WTC11 (cell line): ENCODE measurements around the gene LRP10.

ENCODE experiments used
- ATF1 ChIP-seq: sonication (generic); formaldehyde crosslinking; IDR thresholded peaks from 2 replicates; pipeline ENCODE4 v1.8.1; 2023; ENCODE audit warnings: mild to moderate bottlenecking, moderate library complexity, missing genetic modification reagents
- FOXK1 ChIP-seq: sonication (generic); formaldehyde crosslinking; IDR thresholded peaks from 2 replicates; pipeline ENCODE4 v1.8.0; 2022; ENCODE audit warnings: mild to moderate bottlenecking, moderate library complexity, missing genetic modification reagents
- GABPB1 ChIP-seq: sonication (generic); formaldehyde crosslinking; IDR thresholded peaks from 2 replicates; pipeline ENCODE4 v1.8.1; 2023; ENCODE audit warnings: mild to moderate bottlenecking, missing genetic modification reagents
- NFYB ChIP-seq: sonication (generic); formaldehyde crosslinking; conservative IDR thresholded peaks from 2 replicates; pipeline ENCODE4 v1.8.0; 2022; ENCODE audit warnings: low read depth, missing genetic modification reagents
- NR2C2 ChIP-seq: sonication (generic); formaldehyde crosslinking; IDR thresholded peaks from 2 replicates; pipeline ENCODE4 v1.8.0; 2022; ENCODE audit warnings: mild to moderate bottlenecking, missing genetic modification reagents
- SP1 ChIP-seq: sonication (generic); formaldehyde crosslinking; conservative IDR thresholded peaks from 2 replicates; pipeline ENCODE4 v1.8.1; 2022; ENCODE audit warnings: missing genetic modification reagents
- TEAD1 ChIP-seq: sonication (generic); formaldehyde crosslinking; IDR thresholded peaks from 2 replicates; pipeline ENCODE4 v1.8.0; 2022; ENCODE audit warnings: mild to moderate bottlenecking, missing genetic modification reagents
- TEAD4 ChIP-seq: sonication (generic); formaldehyde crosslinking; IDR thresholded peaks from 2 replicates; pipeline ENCODE4 v1.8.0; 2022; ENCODE audit warnings: mild to moderate bottlenecking, missing genetic modification reagents
- TF ChIP-seq, protein P1 (sequence below): fragments of 200-600 bp; IDR thresholded peaks from 2 replicates; pipeline ENCODE4 v1.8.0; 2022; ENCODE audit warnings: antibody characterized with exemption
- TF ChIP-seq, protein P2 (sequence below): sonication (generic); formaldehyde crosslinking; IDR thresholded peaks from 2 replicates; pipeline ENCODE4 v1.8.1; 2023; ENCODE audit warnings: mild to moderate bottlenecking, missing genetic modification reagents, moderate library complexity
- TF ChIP-seq, protein P3 (sequence below): sonication (generic); formaldehyde crosslinking; IDR thresholded peaks from 2 replicates; pipeline ENCODE4 v1.8.0; 2022; ENCODE audit warnings: mild to moderate bottlenecking, missing genetic modification reagents
- TF ChIP-seq, protein P4 (sequence below): sonication (generic); formaldehyde crosslinking; IDR thresholded peaks from 2 replicates; pipeline ENCODE4 v1.8.1; 2023; ENCODE audit warnings: mild to moderate bottlenecking, missing genetic modification reagents
- TF ChIP-seq, protein P5 (sequence below): sonication (generic); formaldehyde crosslinking; conservative IDR thresholded peaks from 2 replicates; pipeline ENCODE4 v1.8.1; 2022; ENCODE audit warnings: mild to moderate bottlenecking, missing genetic modification reagents

DNA sequence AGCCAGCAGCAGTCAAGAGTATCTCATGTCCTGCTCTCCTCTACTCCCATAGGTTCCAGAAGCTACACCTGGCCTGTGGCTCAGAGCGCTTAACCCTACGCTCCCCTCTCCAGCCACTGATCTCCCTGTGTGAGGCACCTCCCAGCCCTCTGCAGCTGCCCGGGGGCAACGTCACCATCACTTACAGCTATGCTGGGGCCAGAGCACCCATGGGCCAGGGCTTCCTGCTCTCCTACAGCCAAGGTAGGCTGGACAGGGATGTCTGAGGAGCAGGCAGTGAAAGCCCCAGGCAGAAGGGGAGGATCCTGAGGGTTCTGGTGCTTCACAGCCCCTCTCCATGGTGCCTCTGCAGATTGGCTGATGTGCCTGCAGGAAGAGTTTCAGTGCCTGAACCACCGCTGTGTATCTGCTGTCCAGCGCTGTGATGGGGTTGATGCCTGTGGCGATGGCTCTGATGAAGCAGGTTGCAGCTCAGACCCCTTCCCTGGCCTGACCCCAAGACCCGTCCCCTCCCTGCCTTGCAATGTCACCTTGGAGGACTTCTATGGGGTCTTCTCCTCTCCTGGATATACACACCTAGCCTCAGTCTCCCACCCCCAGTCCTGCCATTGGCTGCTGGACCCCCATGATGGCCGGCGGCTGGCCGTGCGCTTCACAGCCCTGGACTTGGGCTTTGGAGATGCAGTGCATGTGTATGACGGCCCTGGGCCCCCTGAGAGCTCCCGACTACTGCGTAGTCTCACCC lies 3.6 kb downstream of the LRP10 start:
- TF ChIP-seq, protein P1, sequence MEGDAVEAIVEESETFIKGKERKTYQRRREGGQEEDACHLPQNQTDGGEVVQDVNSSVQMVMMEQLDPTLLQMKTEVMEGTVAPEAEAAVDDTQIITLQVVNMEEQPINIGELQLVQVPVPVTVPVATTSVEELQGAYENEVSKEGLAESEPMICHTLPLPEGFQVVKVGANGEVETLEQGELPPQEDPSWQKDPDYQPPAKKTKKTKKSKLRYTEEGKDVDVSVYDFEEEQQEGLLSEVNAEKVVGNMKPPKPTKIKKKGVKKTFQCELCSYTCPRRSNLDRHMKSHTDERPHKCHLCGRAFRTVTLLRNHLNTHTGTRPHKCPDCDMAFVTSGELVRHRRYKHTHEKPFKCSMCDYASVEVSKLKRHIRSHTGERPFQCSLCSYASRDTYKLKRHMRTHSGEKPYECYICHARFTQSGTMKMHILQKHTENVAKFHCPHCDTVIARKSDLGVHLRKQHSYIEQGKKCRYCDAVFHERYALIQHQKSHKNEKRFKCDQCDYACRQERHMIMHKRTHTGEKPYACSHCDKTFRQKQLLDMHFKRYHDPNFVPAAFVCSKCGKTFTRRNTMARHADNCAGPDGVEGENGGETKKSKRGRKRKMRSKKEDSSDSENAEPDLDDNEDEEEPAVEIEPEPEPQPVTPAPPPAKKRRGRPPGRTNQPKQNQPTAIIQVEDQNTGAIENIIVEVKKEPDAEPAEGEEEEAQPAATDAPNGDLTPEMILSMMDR: no peak
- TF ChIP-seq, protein P2, sequence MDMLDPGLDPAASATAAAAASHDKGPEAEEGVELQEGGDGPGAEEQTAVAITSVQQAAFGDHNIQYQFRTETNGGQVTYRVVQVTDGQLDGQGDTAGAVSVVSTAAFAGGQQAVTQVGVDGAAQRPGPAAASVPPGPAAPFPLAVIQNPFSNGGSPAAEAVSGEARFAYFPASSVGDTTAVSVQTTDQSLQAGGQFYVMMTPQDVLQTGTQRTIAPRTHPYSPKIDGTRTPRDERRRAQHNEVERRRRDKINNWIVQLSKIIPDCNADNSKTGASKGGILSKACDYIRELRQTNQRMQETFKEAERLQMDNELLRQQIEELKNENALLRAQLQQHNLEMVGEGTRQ (CRISPR knock-in tag): no peak
- TF ChIP-seq FOXK1 (no peak), TEAD1 (CRISPR knock-in tag) (no peak), ATF1 (CRISPR knock-in tag) (no peak), GABPB1 (no peak), NFYB (CRISPR knock-in tag) (no peak), TEAD4 (CRISPR knock-in tag) (no peak), NR2C2 (CRISPR knock-in tag) (no peak), SP1 (CRISPR knock-in tag) (no peak)
- TF ChIP-seq, protein P3, sequence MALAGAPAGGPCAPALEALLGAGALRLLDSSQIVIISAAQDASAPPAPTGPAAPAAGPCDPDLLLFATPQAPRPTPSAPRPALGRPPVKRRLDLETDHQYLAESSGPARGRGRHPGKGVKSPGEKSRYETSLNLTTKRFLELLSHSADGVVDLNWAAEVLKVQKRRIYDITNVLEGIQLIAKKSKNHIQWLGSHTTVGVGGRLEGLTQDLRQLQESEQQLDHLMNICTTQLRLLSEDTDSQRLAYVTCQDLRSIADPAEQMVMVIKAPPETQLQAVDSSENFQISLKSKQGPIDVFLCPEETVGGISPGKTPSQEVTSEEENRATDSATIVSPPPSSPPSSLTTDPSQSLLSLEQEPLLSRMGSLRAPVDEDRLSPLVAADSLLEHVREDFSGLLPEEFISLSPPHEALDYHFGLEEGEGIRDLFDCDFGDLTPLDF (CRISPR knock-in tag): no peak
- TF ChIP-seq, protein P4, sequence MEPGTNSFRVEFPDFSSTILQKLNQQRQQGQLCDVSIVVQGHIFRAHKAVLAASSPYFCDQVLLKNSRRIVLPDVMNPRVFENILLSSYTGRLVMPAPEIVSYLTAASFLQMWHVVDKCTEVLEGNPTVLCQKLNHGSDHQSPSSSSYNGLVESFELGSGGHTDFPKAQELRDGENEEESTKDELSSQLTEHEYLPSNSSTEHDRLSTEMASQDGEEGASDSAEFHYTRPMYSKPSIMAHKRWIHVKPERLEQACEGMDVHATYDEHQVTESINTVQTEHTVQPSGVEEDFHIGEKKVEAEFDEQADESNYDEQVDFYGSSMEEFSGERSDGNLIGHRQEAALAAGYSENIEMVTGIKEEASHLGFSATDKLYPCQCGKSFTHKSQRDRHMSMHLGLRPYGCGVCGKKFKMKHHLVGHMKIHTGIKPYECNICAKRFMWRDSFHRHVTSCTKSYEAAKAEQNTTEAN (CRISPR knock-in tag): no peak
- TF ChIP-seq, protein P5, sequence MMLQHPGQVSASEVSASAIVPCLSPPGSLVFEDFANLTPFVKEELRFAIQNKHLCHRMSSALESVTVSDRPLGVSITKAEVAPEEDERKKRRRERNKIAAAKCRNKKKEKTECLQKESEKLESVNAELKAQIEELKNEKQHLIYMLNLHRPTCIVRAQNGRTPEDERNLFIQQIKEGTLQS (CRISPR knock-in tag): no peak
